HG03045 (cell line): Measurements from ENCODE around the gene RFTN2.
A peak's percentile ranks its signal among the peaks of the same experiment; 100 is the strongest.
"Not testable (repeated sequence)": the region's sequence is repeated elsewhere in the genome, so short reads cannot be mapped to it uniquely, and the experiment has no call there.

Source experiments
- ATAC-seq: cut with Tn5 transposase; IDR thresholded peaks from one replicate; pipeline ENCODE4 v1.9.1; 2021; ENCODE audit warnings: mild to moderate bottlenecking, moderate library complexity; ENCODE audit not compliant: unreplicated experiment

Gene RFTN2

GRCh38 chr2:197675246-197675645 lies at the start of gene RFTN2:
TSS of gene RFTN2 (minus strand) at chr2:197675587. CDS start at chr2:197675458, 129 bp downstream.
- no peak for ATAC-seq

- no peak for ATAC-seq
These were observed 42.5 kb upstream of the RFTN2 start for GRCh38 chr2:197717863-197718262.

GRCh38 chr2:197713271-197713670 lies 37.9 kb upstream of the RFTN2 start:
- no peak for ATAC-seq

GRCh38 chr2:197711578-197711977 lies 36.2 kb upstream of the RFTN2 start:
- no peak for ATAC-seq

- ATAC-seq, result peak; percentile 75
These were observed 35.1 kb upstream of the RFTN2 start for GRCh38 chr2:197710424-197711042.

GRCh38 chr2:197709140-197709539 lies 33.8 kb upstream of the RFTN2 start:
- not testable (repeated sequence) for ATAC-seq

GRCh38 chr2:197708331-197708730 lies 32.9 kb upstream of the RFTN2 start:
- ATAC-seq, result no peak

- ATAC-seq, result no peak
These were observed 32.2 kb upstream of the RFTN2 start for GRCh38 chr2:197707316-197708213.

- ATAC-seq, result no peak
These were observed 31.4 kb upstream of the RFTN2 start for GRCh38 chr2:197706839-197707207.

GRCh38 chr2:197705912-197706838 lies 30.8 kb upstream of the RFTN2 start:
- ATAC-seq, result no peak

- peak; percentile 86 for ATAC-seq
These were observed 29.9 kb upstream of the RFTN2 start, which contains the start of gene MARS2 for GRCh38 chr2:197705121-197705911. TSS of gene MARS2 (plus strand) at chr2:197705369. CDS start at chr2:197705406, 37 bp downstream.

GRCh38 chr2:197704434-197705120 lies 29.2 kb upstream of the RFTN2 start:
- ATAC-seq, result peak; percentile 32

GRCh38 chr2:197700960-197701359 lies 25.6 kb upstream of the RFTN2 start:
- ATAC-seq, result no peak

- ATAC-seq, result not testable (repeated sequence)
These were observed 24.3 kb upstream of the RFTN2 start for GRCh38 chr2:197699724-197700123.

GRCh38 chr2:197696571-197696970 lies 21.2 kb upstream of the RFTN2 start:
- not testable (repeated sequence) for ATAC-seq

GRCh38 chr2:197695971-197696370 lies 20.6 kb upstream of the RFTN2 start:
- ATAC-seq, result not testable (repeated sequence)

- not testable (repeated sequence) for ATAC-seq
These were observed 19.8 kb upstream of the RFTN2 start for GRCh38 chr2:197695206-197695605.

GRCh38 chr2:197677483-197677882 lies 2.1 kb upstream of the RFTN2 start:
- no peak for ATAC-seq

- no peak for ATAC-seq
These were observed 1.7 kb upstream of the RFTN2 start for GRCh38 chr2:197677056-197677455.
